Neutrophil (primary cell): Measurements from ENCODE around the gene DPH3.

ENCODE experiments used
- H3K27ac ChIP-seq: fragments of 200-600 bp; sonication (generic); 2 replicates; pipeline ENCODE4 v1.5.1; 2016; ENCODE audit warnings: mild to moderate bottlenecking, moderate library complexity
- H3K27me3 ChIP-seq: fragments of 200-600 bp; sonication (generic); 2 replicates; pipeline ENCODE4 v1.6.0; 2016; ENCODE audit warnings: mild to moderate bottlenecking
- H3K36me3 ChIP-seq: fragments of 200-600 bp; sonication (generic); 2 replicates; pipeline ENCODE4 v1.5.1; 2017
- H3K4me1 ChIP-seq, 2 experiments: fragments of 200-600 bp in 1 of 2; sonication (generic) in 1 of 2; 1 replicate in 1 of 2; 2 replicates in 1 of 2; pipeline versions ENCODE4 v1.5.1 to v1.6.1; 2013 to 2016; ENCODE audit warnings: low read depth in 1 of 2, low read length in 1 of 2, mild to moderate bottlenecking in 1 of 2, moderate library complexity in 1 of 2; ENCODE audit not compliant: control insufficient read depth in 1 of 2, insufficient read depth in 1 of 2
- H3K4me3 ChIP-seq, 2 experiments: fragments of 200-600 bp in 1 of 2; sonication (generic) in 1 of 2; 1 replicate in 1 of 2; 2 replicates in 1 of 2; pipeline ENCODE4 v1.5.1; 2013 to 2016; ENCODE audit warnings: low read depth in 1 of 2, low read length in 1 of 2, mild to moderate bottlenecking in 1 of 2, moderate library complexity in 1 of 2
- H3K9me3 ChIP-seq: fragments of 200-600 bp; sonication (generic); 2 replicates; pipeline ENCODE4 v1.5.1; 2016
- CTCF ChIP-seq: fragments of 200-600 bp; sonication (generic); IDR thresholded peaks from 2 replicates; pipeline ENCODE4 v1.5.1; 2016; ENCODE audit warnings: antibody characterized with exemption

The DPH3 gene

GRCh38 chr3:16297997-16298885, 33.5 kb upstream of the DPH3 start:
- no peak overlapping the region for H3K4me3 ChIP-seq
- no peaks in the 10 kb centered on the region for H3K9me3 ChIP-seq
- peaks cover 20% of the 10 kb centered on the region for H3K36me3 ChIP-seq
- H3K27me3 ChIP-seq = no peaks in the 10 kb centered on the region
- no peaks in the 10 kb centered on the region for H3K4me1 ChIP-seq
- TF ChIP-seq CTCF = no peak
- H3K27ac ChIP-seq = no peak overlapping the region

- TF ChIP-seq CTCF = no peak
- H3K27ac ChIP-seq = no peak overlapping the region
- peaks cover 13 to 14% of the 10 kb centered on the region in 2 experiments for H3K4me1 ChIP-seq
- peaks cover 4% of the 10 kb centered on the region for H3K36me3 ChIP-seq
- H3K9me3 ChIP-seq = no peaks in the 10 kb centered on the region
- no peak overlapping the region for H3K4me3 ChIP-seq
- no peaks in the 10 kb centered on the region for H3K27me3 ChIP-seq
Observed at GRCh38 chr3:16295298-16295890, 30.7 kb upstream of the DPH3 start.

- no peaks in the 10 kb centered on the region for H3K9me3 ChIP-seq
- no peak for TF ChIP-seq CTCF
- no peak overlapping the region for H3K4me3 ChIP-seq
- no peak overlapping the region for H3K27ac ChIP-seq
- H3K4me1 ChIP-seq = peaks cover 14 to 16% of the 10 kb centered on the region in 2 experiments
- H3K27me3 ChIP-seq = no peaks in the 10 kb centered on the region
- peaks cover 4% of the 10 kb centered on the region for H3K36me3 ChIP-seq
Observed at GRCh38 chr3:16294844-16295243, 30.1 kb upstream of the DPH3 start.

- Histone ChIP-seq H3K27ac (peak overlapping the region; percentile 57), H3K9me3 (no peaks in the 10 kb centered on the region), H3K4me1 (peaks cover 31 to 42% of the 10 kb centered on the region in 2 experiments), H3K36me3 (no peaks in the 10 kb centered on the region), H3K4me3 (no peak overlapping the region), H3K27me3 (no peaks in the 10 kb centered on the region)
- TF ChIP-seq CTCF = no peak
Observed at GRCh38 chr3:16290827-16291196, 26.1 kb upstream of the DPH3 start.

- no peaks in the 10 kb centered on the region for H3K27me3 ChIP-seq
- H3K4me1 ChIP-seq = peaks cover 31 to 42% of the 10 kb centered on the region in 2 experiments
- H3K36me3 ChIP-seq = no peaks in the 10 kb centered on the region
- no peak overlapping the region for H3K4me3 ChIP-seq
- H3K9me3 ChIP-seq = no peaks in the 10 kb centered on the region
- no peak for TF ChIP-seq CTCF
- peak overlapping the region; percentile 57 for H3K27ac ChIP-seq
Observed at GRCh38 chr3:16290007-16290826, 25.5 kb upstream of the DPH3 start.
